Activated CD4-positive, alpha-beta T cell treated with anti-CD3 and anti-CD28 coated beads, Interleukin-2, amount 50 U/mL, for 24 hours (primary cell): ENCODE results near the gene SLC2A1.

ENCODE experiments used
- DNase-seq, 2 donors: peaks; one replicate each; pipeline ENCODE4 v3.0.0-alpha.2; 2020; ENCODE audit warnings: low read depth in 1 of 2, low spot score in 1 of 2

Gene SLC2A1

DNA sequence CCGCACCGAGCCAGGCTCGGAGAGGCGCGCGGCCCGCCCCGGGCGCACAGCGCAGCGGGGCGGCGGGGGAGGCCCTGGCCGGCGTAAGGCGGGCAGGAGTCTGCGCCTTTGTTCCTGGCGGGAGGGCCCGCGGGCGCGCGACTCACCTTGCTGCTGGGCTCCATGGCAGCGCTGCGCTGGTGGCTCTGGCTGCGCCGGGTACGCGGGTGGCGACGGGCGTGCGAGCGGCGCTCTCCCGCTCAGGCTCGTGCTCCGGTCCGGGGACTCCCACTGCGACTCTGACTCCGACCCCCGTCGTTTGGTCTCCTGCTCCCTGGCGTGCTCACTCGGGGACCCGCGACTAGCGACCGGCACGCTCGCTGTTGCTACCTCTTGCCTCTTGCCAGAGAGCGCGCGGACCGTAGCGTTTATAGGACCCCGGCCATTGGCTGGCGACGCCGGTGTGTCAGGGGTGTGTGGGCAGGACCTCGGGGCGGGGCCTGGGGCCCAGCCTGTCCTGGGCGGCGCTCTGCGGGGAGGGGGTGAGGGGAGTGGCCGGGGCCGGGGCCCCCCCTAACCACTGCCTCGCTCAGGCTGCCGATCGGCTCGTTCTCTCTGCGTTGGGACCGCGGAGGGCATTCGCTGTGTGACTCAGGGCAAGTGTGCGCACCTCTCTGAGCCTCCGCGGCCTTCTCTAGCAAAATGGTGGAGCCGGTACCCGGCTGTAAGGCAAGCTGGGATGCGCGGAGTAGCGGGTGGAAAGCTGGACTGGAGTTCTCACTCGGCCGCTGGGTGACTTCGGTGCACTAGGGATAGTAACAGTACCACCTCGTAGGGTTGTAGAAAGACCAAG lies at the start of gene SLC2A1:
Gene SLC2A1 (minus strand): TSS at position 381 of the 832 bp plus-strand sequence. CDS start 217 bp downstream, at position 164.
- DNase-seq: peak; percentile 90 to 93

DNA sequence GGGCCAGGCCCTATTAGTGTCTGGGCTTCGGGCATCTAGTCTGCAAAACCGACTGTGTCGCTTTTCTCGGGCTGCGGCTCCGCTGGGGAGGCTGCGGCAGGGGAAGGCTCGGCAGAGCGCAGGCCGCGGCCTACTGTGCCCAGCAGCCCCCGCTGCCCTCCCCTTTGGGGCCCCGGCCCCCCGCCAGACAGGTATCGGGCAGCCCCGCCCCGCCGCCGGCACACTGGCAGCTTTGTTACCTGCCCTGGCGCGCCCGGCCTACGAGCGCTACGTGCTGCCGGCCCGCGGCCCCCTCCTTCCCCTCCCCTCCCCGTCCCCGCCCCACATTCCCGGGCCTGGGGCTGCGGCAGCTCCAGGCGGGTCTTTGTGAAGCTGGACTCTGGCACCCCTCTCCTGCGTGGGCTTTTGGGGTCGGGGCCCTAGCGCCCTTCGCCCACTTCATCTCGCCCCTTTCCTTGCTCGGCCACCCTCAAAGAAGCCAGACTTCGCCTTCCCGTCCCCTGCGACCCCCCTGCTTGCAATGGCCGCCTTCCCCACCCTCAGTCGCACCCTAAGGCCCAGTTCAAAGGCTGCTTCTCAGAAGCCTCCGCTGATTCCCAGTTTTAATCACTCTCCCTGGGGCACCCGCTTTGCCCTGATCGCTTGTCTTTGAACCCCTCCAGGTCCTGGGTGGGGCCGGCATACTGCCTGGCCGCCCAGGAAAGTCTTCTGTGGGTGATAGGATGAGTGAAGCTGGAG lies 48.9 kb upstream of the SLC2A1 start:
- no peak for DNase-seq

DNA sequence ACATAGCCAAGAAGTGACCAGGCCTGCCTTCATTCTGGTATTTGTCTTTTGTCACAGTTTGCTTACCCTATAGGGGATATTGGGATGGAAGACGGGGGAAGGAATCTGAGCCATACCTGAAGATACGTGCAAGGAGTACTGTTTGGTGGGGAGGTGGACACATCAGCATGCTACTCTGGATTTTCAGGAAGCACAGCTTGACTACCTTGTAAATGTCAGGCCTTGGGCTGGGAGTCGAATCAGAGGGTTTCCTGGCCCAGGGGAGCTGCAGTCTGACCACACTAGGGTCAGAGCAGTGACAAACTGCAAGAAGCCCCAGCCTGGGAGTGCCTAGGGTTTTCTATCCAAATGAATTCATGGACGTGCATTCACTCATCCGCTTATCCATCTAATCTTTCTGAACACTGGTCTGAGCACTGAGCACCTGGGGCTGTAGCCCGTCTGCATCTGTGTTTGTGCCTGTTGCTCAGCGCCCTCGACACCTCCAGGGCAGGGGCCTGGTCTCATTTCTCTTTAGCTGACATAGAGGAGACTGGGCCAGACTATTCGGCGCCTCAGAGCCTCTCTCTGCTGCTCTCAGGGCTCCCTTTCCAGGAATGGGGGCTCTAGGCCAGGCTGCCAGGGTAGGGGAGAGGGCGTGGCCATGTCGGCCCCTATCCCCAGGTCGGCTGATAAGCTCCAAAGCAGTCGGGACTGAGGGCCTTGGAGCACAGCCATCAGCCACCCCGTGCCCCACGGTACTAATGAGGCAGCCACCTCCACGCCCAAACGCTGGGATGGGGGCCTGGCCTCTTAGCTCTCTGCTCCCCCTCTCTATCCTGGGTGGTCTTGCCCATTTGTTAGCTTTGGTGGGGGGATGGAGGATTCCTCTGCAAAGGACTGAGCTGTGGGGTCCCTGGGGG lies 47.0 kb upstream of the SLC2A1 start:
- no peak for DNase-seq

DNA sequence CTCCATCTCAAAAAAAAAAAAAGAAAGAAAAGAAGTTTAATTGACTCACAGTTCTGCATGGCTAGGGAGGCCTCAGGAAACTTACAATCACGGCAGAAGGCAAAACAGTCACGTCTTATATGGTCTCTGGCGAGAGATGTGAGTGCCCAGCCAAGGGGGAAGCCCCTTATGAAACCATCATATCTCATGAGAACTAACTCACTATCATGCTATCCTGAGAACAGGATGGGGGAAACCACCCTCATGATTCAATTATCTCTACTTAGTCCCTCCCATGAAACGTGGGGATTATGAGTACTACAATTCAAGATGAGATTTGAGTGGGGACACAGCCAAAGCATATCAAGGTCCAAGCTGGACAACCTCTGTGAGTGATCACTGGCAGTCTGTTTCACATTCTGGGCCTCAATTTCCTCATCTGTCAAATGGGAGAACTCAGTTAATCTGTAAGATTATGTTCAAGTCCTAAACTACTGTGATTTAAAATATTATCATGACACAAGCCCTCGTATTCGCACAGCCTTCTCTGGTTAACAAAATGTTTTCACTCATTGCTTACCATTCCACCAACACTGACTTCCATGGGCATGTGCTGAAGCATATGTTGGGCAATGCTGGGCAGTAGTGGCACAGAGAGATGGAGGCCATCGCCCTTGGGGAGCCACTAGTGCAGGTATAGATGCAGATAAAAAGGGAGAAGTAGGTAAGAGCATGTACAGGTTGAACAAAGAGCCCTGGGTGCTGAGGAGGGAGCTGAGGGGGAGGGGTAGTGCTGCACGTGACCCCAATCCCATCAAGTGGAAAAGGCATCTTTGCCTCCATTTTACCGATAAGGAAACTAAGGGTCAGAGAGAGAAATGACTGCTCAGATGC lies 46.2 kb upstream of the SLC2A1 start:
- no peak for DNase-seq

DNA sequence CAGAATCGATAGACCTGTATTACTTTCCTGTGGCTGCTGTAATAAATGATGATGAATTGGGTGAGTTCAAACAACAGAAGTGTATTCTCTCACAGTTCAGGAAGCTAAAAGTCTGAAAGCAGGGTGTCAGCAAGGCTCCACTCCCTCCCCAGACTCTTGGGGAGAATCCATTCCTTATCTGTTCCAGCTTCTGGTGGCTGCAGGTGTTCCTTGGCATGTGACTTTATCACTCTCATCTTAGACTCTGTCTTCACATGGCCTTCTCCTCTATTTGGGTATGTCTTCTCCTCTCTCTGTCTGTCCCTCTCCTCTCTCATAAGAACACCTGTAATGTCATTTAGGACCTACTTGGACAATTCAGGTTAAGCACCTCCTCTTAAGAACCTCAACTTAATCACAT lies 44.1 kb upstream of the SLC2A1 start:
- DNase-seq: no peak

DNA sequence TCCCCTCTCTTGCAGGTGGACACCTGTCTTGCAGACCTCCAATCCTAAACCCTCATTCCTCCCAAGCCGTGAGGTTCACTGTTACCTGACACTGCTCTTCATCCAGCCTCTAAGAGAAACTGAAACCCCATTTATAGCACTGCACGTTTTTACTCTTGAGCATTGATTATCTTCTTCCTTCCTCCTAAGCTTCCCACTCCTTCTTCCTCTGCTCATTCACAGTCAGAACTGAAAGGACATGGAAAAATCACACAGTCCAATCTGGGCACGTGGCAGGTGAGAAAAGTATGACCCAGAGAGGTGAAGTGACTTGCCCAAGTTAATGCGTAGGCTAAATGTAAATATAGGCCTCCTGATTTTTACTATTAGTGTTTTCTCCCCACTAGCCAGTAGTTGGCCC lies 43.4 kb upstream of the SLC2A1 start:
- DNase-seq: no peak

DNA sequence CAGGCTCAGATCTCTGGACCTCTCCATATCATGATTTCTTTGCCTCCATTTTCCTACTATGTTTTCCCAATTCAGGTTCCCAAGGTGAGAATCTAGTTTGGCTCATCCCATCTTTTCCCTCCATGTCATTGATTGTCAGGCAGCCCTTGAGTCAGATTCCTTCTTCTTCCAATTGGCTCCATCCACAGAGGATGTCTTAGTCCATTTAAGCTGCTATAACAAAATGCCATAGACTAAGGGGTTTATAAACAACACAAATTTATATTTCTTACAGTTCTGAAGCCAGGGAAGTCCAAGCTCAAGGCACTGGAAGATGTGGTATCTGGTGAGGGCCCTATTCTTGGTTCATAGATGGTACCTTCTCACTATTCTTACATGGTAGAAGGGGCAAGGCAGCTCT lies 42.8 kb upstream of the SLC2A1 start:
- DNase-seq: no peak

DNA sequence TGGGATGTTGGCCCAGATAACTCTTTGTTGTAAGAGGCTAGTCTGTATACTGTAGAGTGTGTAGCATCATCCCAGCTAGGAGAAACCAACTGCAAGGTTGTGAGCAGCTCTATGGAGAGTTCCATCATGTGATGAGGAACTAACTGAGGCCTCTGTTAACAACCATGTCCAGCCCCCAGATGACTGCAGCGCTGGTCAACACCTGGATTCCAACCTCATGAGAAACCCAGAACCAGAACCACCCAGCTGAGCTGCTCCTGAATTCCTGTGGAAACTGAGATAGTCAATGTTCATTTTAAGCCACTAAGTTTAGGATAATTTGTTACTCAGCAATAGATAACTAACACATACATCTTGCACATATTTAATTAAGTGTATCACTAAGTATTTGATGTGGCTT lies 41.6 kb upstream of the SLC2A1 start:
- no peak for DNase-seq

DNA sequence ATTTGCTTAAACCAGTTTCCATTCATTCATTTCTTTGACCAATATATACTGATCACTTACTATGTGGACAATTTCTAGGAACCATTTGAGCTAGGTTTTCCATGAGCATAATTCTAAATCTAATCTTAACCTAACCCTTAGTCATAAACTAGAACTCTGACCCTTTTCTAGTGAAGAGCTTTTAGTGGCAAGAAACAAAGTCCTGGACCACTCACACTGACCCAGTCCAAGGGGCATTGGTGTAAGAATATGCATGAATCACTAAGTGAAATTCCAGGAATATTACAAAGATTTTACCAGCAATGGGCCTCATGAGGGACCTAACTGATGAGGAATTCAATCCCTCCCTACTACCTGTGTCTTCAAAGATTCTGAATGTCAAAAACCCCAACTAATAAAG lies 40.6 kb upstream of the SLC2A1 start:
- no peak for DNase-seq

DNA sequence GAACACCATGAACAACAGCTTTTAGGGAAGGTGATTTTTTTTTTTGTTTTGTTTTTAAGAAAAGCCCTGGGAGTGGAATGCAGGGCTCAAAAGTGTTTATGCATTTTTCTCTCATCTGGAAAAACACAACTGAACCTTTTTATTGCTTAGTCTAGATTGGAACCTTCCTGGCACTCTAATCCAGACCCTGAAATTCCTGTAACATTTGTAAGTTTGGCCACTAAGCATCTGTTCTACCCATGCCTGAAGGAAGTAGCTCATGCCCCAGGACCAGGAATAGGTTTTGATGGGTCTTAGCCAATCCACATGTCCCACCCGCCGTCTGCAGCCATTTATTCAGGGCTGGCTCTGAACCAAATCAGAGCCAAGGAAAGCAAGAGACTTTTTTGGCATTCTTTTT lies 39.7 kb upstream of the SLC2A1 start:
- no peak for DNase-seq

DNA sequence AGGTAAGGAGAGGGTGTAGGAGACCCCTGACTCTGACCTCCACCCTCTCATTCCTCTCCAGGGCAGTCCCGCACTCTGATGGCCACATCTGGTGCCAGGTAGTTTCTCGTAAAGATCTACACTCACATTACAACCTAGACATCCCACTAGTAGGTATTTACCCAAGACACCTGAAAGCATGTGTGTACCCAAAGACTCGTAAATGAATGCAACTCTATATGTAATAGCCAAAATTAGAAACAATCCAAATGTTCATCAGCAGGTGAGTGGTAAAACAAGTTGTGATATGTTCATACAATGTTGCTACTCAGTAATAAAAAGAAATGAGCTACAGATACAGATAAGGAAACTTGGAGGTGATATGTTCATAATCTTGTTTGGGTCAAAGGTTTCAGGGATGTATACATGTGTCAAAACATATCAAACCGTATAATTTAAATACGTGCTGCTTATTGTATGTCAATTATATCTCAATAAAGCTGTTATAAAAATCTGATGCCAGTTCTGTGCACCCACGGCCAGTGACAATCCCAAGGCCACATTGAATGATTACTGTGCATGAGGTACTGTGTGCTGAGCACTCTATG lies 37.8 kb upstream of the SLC2A1 start:
- DNase-seq: no peak

DNA sequence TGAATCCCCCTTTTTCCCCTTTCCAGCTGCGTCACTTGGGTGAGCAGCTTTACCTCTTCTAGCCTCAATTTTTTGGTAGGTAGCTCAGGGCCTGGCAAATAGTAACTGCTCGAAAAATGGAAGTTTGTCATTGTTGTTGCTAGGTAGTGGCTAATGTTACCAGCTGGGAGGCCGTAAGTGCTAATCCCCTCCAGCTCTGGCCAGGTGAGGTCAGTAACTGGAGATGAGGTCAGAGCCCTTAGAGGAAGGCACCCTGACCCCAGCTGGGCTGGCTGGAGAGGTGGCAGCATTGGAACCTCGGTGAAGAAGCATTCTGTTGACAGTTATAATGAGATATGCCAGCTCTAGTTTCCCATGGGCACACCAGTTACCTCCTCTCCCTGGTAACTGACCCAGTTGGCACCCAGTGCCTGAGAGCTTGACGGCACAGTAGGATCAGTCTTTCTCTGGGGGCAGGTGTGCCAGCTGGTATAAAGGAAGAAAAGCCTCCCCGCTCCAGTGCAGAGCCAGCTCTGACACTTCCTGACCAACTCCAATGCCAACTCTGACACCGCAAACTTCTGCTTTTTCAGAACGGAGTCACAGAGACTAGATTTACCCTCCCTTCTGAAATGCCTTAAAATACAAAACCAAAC lies 35.0 kb upstream of the SLC2A1 start:
- no peak for DNase-seq

DNA sequence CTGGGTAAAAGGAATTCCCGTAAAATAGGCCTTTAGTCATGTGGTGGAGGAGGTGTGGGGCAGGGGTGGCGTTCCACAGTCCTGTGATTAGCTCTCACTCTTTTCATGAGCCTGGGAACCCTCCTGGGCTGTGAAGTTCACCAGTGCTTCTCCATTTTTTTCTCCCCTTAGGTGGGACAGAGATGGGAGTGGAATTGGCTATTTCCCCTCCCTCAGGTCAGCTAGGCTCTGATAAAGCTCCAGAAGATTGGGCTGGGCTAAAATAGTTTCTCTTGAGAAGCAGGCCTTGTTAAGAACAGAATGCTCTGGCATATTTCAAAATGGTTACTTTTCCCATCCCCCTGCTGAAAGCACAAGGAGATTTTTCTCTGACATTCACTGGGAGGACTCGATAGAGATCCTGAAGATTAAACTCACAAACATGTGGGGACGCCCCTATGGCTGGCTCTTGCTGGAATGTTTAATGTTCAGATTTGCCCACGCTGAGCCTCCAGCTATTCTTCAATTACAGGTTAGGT lies 33.4 kb upstream of the SLC2A1 start:
- no peak for DNase-seq

DNA sequence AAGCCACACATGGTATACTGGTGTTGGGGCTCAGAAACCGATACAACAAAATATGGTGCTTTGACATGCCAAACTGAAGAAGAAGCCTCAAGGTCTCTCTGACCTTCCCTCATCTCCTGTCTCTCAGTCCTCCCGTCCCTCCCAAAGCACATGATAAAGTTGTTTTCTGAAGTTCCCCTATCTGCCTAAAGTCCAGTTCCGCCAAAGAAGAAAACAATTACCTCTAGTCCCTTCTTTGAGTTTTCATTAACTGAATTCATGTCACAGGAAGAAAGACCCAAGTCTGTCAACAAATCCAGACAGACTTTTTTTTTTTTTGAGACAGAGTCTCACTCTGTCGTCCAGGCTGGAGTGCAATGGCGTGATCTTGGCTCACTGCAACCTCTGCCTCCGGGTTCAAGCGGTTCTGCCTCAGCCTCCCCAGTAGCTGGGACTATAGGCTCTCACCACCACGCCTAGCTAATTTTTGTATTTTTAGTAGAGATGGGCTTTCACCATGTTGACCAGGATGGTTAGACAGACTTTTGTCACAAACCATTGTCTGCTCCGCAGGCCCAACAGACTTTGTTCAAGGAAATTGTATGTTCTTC lies 32.2 kb upstream of the SLC2A1 start:
- DNase-seq: no peak

DNA sequence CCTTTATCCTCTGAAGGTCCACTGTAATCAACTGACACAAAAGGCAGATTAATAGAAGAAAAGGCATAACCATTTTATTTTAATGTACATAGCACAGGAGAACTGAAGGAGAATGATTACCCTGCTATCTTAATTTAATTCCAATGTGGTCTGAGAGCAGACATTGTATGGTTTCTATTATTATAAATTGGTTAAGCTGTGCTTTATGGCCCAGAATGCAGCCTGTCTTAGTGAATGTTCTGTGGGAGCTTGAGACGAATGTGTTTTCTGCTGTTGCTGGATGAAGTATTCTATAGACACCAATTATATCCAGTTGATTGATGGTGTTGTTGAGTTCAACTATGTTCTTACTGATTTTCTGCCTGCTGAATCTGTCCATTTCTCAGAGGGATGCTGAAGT lies 25.0 kb upstream of the SLC2A1 start:
- no peak for DNase-seq

DNA sequence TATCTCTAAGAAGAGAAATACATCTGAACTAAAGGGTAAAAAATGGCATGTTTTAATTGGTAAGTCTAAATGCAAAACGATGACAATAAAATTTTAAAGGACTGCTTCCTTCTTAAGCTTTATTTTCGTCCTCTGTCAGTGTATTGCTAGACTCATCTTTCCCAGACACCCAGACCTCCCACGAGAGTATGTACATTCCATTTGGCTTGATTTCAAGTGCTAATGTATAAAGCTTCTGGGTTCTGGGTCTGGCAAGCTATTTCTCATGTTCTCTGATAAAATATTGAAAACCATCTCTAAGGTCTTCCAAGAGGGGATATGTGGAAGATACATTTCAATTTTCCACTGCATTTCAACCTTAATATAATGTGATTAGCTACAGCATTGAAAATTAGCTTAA lies 24.6 kb upstream of the SLC2A1 start:
- no peak for DNase-seq

DNA sequence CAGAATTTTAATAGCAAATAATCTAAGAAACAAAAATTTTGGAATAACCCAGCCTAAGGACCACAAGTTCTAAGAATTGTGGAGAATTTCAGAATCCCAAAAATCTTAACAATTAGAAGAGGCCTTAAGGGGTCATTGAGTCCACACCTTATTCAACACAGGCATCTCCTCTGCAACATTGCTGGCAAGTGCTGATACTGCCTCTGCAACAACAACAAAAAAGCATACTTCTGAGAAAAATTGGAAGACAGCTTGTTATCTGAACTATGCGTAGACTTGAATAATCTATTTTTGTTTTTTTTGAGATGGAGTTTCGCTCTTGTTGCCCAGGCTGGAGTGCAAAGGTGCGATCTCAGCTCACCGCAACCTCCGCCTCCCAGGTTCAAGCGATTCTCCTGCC lies 24.0 kb upstream of the SLC2A1 start:
- no peak for DNase-seq

DNA sequence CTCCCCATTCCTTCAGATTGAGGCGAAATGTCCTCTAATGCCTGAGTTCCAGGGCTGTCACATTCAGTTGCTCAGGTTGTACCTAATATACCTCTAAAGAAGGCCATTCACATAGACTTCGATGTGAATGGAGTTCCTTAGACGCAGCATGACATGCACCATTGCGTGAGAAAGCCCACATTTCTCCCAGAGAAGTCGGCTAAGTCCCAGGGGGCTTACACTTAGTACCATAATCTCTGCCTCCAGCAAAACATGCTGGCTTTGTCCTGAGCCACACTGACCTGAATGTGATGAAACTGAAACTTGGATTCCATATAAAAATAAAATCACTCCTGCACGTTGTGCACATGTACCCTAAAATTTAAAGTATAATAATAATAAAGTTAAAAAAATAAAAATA lies 23.2 kb upstream of the SLC2A1 start:
- no peak for DNase-seq

DNA sequence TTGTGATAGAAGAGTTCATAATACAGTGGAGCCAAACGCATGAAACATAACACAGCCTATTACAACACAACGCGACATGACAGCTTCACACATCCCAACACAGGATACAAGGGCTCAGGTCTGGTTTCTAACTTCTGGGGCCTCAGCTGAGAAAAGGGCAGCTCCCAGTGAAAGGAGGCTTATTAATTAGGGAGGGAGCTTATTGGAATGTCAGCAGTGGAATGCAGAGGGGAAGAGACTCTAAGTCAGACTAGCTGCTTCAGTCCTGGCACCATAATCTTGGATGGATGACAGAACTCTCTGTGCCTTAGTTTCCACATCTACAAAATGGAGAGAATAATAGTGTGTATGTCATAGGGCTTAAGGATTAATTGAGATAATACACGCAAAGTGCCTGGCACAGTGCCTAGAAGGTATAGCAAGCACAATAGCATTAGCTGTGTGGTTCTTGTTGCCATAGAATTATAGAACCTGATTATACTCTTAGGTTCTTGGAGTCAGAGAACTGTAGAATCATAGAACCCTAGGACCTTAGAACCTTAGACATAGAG lies 22.7 kb upstream of the SLC2A1 start:
- DNase-seq: no peak
